ENCODE results near the gene TMEM19.

DNA sequence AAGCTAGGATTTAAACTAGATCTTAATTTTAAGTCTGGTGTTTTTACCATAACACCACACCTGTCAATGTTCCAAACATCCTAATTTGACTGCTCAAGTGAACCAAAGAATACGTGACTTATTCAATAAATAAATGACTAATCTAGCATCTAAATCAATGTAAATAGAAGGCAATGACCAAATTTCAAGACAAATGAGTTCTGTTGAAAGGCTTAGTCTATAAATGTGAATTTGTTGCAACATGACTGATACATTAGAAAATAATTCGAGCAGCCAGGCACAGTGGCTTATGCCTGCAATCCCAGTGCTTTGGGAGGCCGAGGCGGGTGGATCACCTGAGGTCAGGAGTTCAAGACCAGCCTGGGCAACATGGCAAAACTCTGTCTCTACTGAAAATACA, 37.3 kb upstream of the TMEM19 start:
- TF ChIP-seq CTCF (IDR thresholded peaks at IDR 0.05) (no peak), POLR2AphosphoS5 (IDR thresholded peaks at IDR 0.05) (no peak), POLR2A (IDR thresholded peaks at IDR 0.05; ENCODE audit: low read depth) (no peak), EP300 (IDR thresholded peaks at IDR 0.05) (no peak)
